Panc1 (cell line): ENCODE data around the gene GLIS1.

ENCODE experiments used
- POLR2AphosphoS5 ChIP-seq: IDR thresholded peaks from 2 replicates; pipeline ENCODE4 v1.6.1; 2012; ENCODE audit warnings: mild to moderate bottlenecking, low read depth, low read length, moderate library complexity
- TF ChIP-seq, protein P1 (sequence below): fragments of 450-650 bp; IDR thresholded peaks from 2 replicates; pipeline ENCODE4 v1.5.1; 2017; ENCODE audit warnings: mild to moderate bottlenecking

DNA sequence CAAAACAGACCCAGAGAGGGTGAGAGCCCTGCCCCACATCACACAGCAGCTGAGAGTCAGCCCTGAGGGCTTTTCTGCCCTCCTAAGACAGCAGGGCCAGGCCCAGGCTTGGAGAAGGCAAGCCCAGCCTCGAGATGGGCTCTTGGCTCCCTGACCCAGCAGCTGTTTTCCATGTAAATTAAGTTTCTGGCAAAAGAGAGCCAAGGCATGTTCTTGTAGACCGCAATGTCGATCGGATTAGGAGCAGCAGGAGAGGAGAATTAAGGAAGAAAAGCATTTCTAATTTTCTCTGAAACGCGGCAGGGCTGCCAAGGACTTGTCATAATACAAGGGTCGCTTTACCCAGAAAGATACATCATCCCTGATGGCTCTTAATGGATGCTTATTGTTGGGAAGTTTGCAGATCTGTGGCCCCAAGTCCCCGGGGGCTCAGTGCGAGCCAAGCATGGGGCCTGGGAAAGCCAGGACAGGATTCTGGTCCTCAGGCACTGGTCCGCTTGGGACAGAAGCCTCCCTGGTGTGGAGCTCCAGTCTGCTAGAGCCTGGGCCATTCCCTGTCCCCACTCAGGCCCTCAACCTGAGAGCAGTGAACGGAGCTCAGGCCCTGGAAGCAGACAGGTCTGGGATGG, 216.9 kb downstream of the GLIS1 start:
- no peak for TF ChIP-seq POLR2AphosphoS5
- TF ChIP-seq, protein P1, sequence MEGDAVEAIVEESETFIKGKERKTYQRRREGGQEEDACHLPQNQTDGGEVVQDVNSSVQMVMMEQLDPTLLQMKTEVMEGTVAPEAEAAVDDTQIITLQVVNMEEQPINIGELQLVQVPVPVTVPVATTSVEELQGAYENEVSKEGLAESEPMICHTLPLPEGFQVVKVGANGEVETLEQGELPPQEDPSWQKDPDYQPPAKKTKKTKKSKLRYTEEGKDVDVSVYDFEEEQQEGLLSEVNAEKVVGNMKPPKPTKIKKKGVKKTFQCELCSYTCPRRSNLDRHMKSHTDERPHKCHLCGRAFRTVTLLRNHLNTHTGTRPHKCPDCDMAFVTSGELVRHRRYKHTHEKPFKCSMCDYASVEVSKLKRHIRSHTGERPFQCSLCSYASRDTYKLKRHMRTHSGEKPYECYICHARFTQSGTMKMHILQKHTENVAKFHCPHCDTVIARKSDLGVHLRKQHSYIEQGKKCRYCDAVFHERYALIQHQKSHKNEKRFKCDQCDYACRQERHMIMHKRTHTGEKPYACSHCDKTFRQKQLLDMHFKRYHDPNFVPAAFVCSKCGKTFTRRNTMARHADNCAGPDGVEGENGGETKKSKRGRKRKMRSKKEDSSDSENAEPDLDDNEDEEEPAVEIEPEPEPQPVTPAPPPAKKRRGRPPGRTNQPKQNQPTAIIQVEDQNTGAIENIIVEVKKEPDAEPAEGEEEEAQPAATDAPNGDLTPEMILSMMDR, result no peak
